Mesodermal cell (in vitro differentiated cells): ENCODE data around the gene ARHGAP26. TPM values are rescaled to one million over a fixed set of nuclear protein-coding genes. Genes with fewer than 3 reads are reported as not detected.

Experiments used
- H3K27ac ChIP-seq: 2 replicates; pipeline ENCODE4 v1.7.0; 2013; ENCODE audit warnings: mild to moderate bottlenecking, low read depth, low read length, moderate library complexity; ENCODE audit not compliant: severe bottlenecking
- H3K36me3 ChIP-seq: 2 replicates; pipeline ENCODE4 v1.7.1; 2013; ENCODE audit warnings: mild to moderate bottlenecking, low read length, moderate library complexity; ENCODE audit not compliant: control insufficient read depth, insufficient read depth
- H3K4me1 ChIP-seq: one replicate; pipeline ENCODE4 v1.7.1; 2013; ENCODE audit warnings: mild to moderate bottlenecking, low read length; ENCODE audit not compliant: insufficient read depth, control insufficient read depth, poor library complexity, severe bottlenecking
- H3K4me3 ChIP-seq: 2 replicates; pipeline ENCODE4 v1.7.0; 2013; ENCODE audit warnings: low read length, control low read depth, mild to moderate bottlenecking; ENCODE audit not compliant: insufficient read depth, poor library complexity, severe bottlenecking; ENCODE audit errors: extremely low read depth
- H3K9me3 ChIP-seq: 2 replicates; pipeline ENCODE4 v1.7.1; 2013; ENCODE audit warnings: mild to moderate bottlenecking, low read length, moderate library complexity; ENCODE audit not compliant: control insufficient read depth
- WGBS, 2 experiments: methylation state at CpG; one replicate each; pipeline ENCODE4 v1.1.5; 2013; ENCODE audit warnings: missing lambda C conversion rate in 2 of 2; ENCODE audit not compliant: insufficient coverage in 2 of 2; 5-methylcytosine and 5-hydroxymethylcytosine counted together
- polyA plus RNA-seq, 2 experiments: library from polyadenylated mRNA; stranded (reverse); fragments of 50-300 nt; gene quantifications; one replicate each; pipeline ENCODE4 v1.2.3, GENCODE V29; 2013

Gene ARHGAP26
- 6.5 TPM for polyA plus RNA-seq (2013, experiment 1 of 2)
- polyA plus RNA-seq (2013, experiment 2 of 2): 4.7 TPM

DNA sequence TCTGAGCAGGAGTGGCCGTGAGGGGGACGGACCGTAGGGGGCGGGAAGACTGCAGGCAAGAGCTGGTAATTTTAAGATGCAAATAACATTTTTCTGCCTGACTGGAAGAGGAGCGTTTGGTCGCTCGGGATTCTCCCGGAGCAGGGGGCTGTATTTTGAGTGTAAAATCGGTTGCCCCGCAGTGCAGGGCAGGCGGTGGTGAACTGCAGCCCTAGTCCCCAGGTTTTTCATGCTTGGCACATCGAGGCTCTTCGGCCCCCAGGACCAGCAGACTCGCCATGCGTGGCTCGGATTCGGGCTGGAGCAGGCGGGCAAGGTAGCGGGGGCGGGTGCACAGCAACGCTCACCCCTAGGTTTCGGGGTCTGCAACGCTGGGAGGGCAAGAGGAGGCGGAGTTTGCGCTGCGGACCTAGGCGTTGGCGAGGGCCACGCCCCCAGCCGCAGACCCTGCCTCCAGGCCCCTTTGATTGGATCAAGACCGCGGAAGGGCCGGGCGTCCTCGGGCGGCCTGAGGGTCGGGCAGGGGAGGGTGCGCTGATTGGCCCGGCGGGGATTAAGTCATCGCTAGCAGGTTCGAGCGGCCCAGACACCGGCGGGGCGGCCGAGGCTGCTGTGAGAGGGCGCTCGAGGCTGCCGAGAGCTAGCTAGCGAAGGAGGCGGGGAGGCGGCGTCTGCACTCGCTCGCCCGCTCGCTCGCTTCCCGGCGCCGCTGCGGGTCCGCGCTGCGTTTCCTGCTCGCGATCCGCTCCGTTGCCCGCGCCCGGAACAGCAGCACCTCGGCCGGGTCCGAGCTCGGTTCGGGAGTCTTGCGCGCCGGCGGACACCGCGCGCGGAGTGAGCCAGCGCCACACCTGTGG, at the start of gene ARHGAP26:
TSS of gene ARHGAP26 (plus strand) at position 585 of the 857 bp plus-strand sequence. CDS start 385 bp downstream, outside the sequence.
- H3K9me3 ChIP-seq: no peaks in the 10 kb centered on the region
- H3K36me3 ChIP-seq: no peaks in the 10 kb centered on the region
- peak within 1 kb of the TSS; percentile 68 for H3K4me3 ChIP-seq
- 0 to 1% methylated on average over 78 to 80 of the region's 87 CpGs for WGBS, 2 experiments
- H3K27ac ChIP-seq: no peak within 1 kb of the TSS
- H3K4me1 ChIP-seq: no peaks in the 10 kb centered on the region

GRCh38 chr5:142720641-142721271, 49.4 kb upstream of the ARHGAP26 start:
- no peaks in the 10 kb centered on the region for H3K4me1 ChIP-seq
- WGBS, 2 experiments: 93% methylated on average over 12 to 13 of the region's 13 CpGs
- H3K4me3 ChIP-seq: no peak overlapping the region
- no peak overlapping the region for H3K27ac ChIP-seq
- H3K36me3 ChIP-seq: no peaks in the 10 kb centered on the region
- no peaks in the 10 kb centered on the region for H3K9me3 ChIP-seq

GRCh38 chr5:142722146-142722545, 48.0 kb upstream of the ARHGAP26 start:
- 94 to 99% methylated on average over 6 of the region's 6 CpGs for WGBS, 2 experiments

GRCh38 chr5:142722896-142723295, 47.3 kb upstream of the ARHGAP26 start:
- no peaks in the 10 kb centered on the region for H3K36me3 ChIP-seq
- 86 to 94% methylated on average over 3 to 4 of the region's 4 CpGs for WGBS, 2 experiments
- no peaks in the 10 kb centered on the region for H3K4me1 ChIP-seq

More at GRCh38 chr5:142722146-142722545, 48.0 kb upstream of the ARHGAP26 start:
- Histone ChIP-seq H3K27ac (no peak overlapping the region), H3K36me3 (no peaks in the 10 kb centered on the region), H3K4me1 (no peaks in the 10 kb centered on the region), H3K9me3 (no peaks in the 10 kb centered on the region), H3K4me3 (no peak overlapping the region)

GRCh38 chr5:142724821-142725220, 45.4 kb upstream of the ARHGAP26 start:
- H3K4me1 ChIP-seq: no peaks in the 10 kb centered on the region
- H3K27ac ChIP-seq: no peak overlapping the region
- WGBS, 2 experiments: 91 to 96% methylated on average over 9 of the region's 9 CpGs

More at GRCh38 chr5:142722896-142723295, 47.3 kb upstream of the ARHGAP26 start:
- no peaks in the 10 kb centered on the region for H3K9me3 ChIP-seq
- no peak overlapping the region for H3K27ac ChIP-seq
- no peak overlapping the region for H3K4me3 ChIP-seq

GRCh38 chr5:142725231-142726187, 44.7 kb upstream of the ARHGAP26 start:
- 83 to 92% methylated on average over 3 of the region's 4 CpGs for WGBS, 2 experiments
- H3K9me3 ChIP-seq: no peaks in the 10 kb centered on the region
- H3K4me3 ChIP-seq: no peak overlapping the region
- no peaks in the 10 kb centered on the region for H3K36me3 ChIP-seq
- no peak overlapping the region for H3K27ac ChIP-seq
- no peaks in the 10 kb centered on the region for H3K4me1 ChIP-seq

More at GRCh38 chr5:142724821-142725220, 45.4 kb upstream of the ARHGAP26 start:
- no peak overlapping the region for H3K4me3 ChIP-seq
- H3K36me3 ChIP-seq: no peaks in the 10 kb centered on the region
- H3K9me3 ChIP-seq: no peaks in the 10 kb centered on the region

GRCh38 chr5:142726188-142726731, 43.9 kb upstream of the ARHGAP26 start:
- no peaks in the 10 kb centered on the region for H3K9me3 ChIP-seq
- WGBS, 2 experiments: no CpG with 5 or more reads among the region's 2 CpGs
- H3K4me1 ChIP-seq: no peaks in the 10 kb centered on the region
- H3K4me3 ChIP-seq: no peak overlapping the region
- H3K36me3 ChIP-seq: no peaks in the 10 kb centered on the region
- H3K27ac ChIP-seq: no peak overlapping the region

GRCh38 chr5:142727735-142728047, 42.5 kb upstream of the ARHGAP26 start:
- H3K4me3 ChIP-seq: no peak overlapping the region
- 70 to 94% methylated on average over 2 of the region's 2 CpGs for WGBS, 2 experiments

GRCh38 chr5:142735323-142736246, 34.6 kb upstream of the ARHGAP26 start:
- Histone ChIP-seq H3K36me3 (no peaks in the 10 kb centered on the region), H3K9me3 (no peaks in the 10 kb centered on the region), H3K27ac (no peak overlapping the region), H3K4me1 (peaks cover 9% of the 10 kb centered on the region), H3K4me3 (no peak overlapping the region)
- WGBS, 2 experiments: 92 to 94% methylated on average over 6 of the region's 8 CpGs

More at GRCh38 chr5:142727735-142728047, 42.5 kb upstream of the ARHGAP26 start:
- H3K27ac ChIP-seq: no peak overlapping the region
- no peaks in the 10 kb centered on the region for H3K4me1 ChIP-seq
- no peaks in the 10 kb centered on the region for H3K36me3 ChIP-seq
- no peaks in the 10 kb centered on the region for H3K9me3 ChIP-seq
